Activated CD8-positive, alpha-beta memory T cell treated with anti-CD3 and anti-CD28 coated beads for 48 hours (primary cell): ENCODE results near the gene MYBPHL.

Experiments used
- DNase-seq, 3 experiments: peaks; one replicate each; pipeline ENCODE4 v3.0.0-alpha.2; 2020; ENCODE audit warnings: low read depth in 2 of 3, low spot score in 2 of 3

MYBPHL gene

DNA sequence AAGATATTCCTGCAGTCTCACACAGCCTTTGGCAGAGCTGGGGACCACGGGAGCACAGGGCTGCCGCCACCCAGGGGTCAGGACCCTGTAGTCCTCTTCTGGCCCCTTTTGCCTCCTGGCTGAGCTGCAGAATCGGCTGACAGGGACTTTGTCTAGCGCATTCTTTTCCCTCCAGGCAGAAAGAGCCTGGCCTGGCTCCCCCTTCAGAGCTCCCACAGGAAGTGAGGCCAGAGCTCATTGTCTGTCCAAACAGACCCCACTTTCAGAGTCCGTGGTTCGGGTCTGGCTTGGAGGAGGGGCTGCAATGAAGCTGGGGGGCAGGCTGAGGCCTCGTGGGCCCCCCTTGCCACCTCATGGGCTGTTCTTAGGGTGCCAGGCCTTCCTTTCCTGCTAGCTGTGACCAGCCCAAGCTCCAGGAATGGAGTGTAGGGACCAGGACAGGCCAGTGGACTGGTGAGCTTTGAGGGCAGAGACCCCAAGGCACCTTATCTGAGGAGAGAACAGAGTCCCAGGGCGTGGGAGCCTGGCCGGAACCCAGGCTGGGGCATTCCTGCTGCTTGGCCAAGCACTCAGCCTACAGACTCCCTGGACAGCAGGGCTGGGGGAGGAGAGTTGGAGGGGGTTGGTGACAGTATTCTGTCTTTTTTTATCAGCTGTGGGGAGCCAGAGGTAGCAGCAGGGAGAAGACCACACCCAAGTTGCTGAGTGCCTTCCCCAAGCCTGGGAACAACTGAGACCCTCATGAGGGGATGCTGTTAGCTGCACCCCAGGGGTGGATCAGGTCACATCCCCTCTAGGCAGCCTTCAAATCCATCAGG, 52.8 kb downstream of the MYBPHL start:
- DNase-seq, result no peak

DNA sequence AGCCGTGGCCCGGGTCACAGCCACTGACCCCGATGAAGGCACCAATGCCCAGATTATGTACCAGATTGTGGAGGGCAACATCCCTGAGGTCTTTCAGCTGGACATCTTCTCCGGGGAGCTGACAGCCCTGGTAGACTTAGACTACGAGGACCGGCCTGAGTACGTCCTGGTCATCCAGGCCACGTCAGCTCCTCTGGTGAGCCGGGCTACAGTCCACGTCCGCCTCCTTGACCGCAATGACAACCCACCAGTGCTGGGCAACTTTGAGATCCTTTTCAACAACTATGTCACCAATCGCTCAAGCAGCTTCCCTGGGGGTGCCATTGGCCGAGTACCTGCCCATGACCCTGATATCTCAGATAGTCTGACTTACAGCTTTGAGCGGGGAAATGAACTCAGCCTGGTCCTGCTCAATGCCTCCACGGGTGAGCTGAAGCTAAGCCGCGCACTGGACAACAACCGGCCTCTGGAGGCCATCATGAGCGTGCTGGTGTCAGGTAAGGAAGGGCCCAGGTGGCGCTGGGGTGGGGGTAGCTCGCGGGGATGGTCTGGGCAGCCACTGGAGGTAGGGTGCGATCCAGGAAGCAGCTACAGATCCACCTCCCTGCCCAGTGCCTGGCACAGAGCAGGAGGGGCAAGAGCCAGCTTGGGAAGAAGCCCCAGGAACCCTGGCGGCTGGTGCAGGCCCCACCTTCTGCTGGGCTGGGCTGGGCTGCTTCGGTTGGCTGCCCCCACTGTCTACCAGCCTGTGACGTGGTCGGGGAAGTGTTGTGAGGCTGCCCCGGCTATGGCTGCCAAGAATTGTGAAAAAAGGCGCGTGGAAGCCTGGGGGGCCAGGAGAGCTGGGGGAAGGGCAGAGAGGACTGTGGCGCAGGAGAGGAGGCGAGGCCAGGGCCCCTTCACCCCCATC, 53.7 kb downstream of the MYBPHL start:
- no peak for DNase-seq

GRCh38 chr1:109252167-109252892, 54.5 kb downstream of the MYBPHL start:
- no peak for DNase-seq

DNA sequence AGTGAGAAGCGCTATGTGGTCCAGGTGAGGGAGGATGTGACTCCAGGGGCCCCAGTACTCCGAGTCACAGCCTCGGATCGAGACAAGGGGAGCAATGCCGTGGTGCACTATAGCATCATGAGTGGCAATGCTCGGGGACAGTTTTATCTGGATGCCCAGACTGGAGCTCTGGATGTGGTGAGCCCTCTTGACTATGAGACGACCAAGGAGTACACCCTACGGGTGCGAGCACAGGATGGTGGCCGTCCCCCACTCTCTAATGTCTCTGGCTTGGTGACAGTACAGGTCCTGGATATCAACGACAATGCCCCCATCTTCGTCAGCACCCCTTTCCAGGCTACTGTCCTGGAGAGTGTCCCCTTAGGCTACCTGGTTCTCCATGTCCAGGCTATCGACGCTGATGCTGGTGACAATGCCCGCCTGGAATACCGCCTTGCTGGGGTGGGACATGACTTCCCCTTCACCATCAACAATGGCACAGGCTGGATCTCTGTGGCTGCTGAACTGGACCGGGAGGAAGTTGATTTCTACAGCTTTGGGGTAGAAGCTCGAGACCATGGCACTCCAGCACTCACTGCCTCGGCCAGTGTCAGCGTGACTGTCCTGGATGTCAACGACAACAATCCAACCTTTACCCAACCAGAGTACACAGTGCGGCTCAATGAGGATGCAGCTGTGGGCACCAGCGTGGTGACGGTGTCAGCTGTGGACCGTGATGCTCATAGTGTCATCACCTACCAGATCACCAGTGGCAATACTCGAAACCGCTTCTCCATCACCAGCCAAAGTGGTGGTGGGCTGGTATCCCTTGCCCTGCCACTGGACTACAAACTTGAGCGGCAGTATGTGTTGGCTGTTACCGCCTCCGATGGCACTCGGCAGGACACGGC, 55.3 kb downstream of the MYBPHL start:
- no peak for DNase-seq

DNA sequence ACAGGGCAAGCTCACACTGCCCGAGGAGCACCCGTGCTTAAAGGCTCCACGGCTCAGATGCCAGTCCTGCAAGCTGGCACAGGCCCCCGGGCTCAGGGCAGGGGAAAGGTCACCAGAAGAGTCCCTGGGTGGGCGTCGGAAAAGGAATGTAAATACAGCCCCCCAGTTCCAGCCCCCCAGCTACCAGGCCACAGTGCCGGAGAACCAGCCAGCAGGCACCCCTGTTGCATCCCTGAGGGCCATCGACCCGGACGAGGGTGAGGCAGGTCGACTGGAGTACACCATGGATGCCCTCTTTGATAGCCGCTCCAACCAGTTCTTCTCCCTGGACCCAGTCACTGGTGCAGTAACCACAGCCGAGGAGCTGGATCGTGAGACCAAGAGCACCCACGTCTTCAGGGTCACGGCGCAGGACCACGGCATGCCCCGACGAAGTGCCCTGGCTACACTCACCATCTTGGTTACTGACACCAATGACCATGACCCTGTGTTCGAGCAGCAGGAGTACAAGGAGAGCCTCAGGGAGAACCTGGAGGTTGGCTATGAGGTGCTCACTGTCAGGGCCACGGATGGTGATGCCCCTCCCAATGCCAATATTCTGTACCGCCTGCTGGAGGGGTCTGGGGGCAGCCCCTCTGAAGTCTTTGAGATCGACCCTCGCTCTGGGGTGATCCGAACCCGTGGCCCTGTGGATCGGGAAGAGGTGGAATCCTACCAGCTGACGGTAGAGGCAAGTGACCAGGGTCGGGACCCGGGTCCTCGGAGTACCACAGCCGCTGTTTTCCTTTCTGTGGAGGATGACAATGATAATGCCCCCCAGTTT, 56.1 kb downstream of the MYBPHL start:
- no peak for DNase-seq

DNA sequence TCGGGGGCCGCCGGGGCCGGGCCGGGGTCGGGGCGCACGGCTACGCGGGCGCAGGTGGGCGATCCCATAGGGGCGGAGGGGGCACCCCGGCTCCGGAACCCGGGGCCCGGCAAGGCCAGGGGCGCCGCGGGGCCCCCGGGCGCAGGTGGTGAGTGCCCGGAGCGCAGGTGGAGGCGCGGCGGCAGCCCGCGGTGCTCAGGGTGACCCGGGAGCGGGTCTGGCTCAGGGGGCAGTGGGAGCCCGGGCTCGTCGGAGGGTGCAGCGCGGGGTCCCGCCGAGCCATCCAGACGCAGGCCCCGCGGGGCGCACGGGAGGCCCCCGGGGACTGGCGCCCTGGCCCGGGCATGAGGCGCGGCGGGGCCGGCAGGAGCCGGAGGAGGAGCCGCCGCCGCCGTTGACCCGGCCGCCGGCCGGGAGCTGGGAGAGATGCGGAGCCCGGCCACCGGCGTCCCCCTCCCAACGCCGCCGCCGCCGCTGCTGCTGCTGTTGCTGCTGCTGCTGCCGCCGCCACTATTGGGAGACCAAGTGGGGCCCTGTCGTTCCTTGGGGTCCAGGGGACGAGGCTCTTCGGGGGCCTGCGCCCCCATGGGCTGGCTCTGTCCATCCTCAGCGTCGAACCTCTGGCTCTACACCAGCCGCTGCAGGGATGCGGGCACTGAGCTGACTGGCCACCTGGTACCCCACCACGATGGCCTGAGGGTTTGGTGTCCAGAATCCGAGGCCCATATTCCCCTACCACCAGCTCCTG, 57.0 kb downstream of the MYBPHL start:
- no peak for DNase-seq

DNA sequence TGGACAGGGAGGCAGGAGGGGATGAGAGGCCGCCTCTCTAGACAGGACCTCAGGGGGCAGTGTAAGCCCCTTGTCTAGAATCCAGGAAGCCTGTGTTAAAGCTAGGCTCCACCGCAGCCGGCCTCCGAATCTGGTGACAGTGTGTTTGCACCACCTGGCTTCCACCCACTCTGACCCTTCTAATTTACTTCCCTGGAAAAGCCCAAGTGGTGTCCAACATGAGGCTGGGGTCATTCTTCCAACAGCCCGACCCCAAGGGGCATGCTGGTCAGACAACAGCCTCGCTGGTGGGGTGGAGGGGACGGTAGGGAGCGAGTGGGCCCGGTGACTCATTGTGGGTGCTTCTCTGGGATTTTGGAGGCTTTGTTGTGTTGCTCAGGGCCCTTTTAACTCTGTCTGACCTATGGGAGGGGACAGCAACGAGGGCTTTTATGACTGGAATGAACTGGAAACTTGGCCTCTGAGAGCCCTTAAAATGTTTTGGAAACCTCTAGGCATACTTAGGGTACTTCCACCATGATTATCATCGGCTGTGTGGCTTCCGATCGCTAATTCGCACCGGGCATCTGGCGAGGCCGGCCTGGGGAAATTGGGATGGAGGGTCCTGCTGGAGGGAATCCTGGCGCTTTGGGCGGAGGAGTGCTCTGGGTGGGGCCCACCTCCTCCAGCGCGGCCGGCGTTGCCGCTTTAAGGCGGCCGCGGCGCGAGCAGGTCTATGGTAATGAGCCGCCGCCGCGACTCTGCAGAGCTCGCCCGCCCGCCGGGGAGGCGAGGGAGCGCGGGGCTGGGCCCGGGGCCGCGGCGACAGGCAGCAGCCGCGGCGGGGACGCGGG, 57.8 kb downstream of the MYBPHL start, which contains the start of gene CELSR2:
Gene CELSR2 (plus strand): TSS at position 743 of the 833 bp plus-strand sequence. CDS start 541 bp downstream, outside the sequence.
- DNase-seq, result peak in 2 of 3 experiments; percentile 26 to 36

DNA sequence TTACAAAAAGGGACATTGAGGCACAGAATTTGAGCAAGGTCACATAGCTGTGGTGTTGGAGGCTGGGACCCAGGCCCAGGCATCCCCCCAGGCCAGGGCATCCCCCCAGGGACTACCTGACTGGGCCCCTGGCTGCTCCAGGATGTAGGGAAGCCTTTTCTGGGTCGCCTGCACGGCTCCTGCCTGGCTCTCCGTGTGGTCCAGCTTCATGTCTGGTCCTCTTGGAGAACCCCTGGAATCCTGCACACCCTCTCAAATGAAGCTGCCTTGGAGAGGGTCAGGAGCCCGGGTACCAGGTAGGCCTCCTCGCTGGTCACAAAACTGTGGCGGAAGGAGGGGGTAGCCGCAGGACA, 58.4 kb downstream of the MYBPHL start:
- DNase-seq, result no peak

GRCh38 chr1:109247401-109248365, 59.1 kb downstream of the MYBPHL start:
- no peak for DNase-seq

DNA sequence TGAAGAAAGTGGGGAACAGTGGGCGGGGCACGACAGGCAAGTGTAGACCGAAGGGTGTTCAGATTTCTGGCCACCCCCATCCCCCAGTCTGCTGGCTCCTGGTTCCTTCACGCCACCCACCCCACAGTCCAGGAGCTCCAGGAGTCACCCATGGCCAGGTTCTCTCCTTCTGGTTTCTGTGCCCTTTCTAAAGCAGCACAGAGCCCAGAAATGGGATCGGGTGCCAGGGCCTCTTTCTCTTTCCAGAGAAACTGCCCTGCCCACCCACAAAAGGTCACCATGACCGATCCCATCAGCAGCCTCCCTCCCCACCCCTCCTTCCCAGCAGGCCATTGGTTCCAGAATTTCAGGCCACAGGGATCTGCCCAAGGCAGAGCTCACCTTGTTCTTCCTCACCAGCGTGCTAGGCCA, 60.7 kb downstream of the MYBPHL start:
- DNase-seq, result no peak

GRCh38 chr1:109243860-109244552, 62.8 kb downstream of the MYBPHL start:
- DNase-seq, result no peak

GRCh38 chr1:109243221-109243620, 63.6 kb downstream of the MYBPHL start:
- DNase-seq, result no peak

GRCh38 chr1:109242387-109242786, 64.4 kb downstream of the MYBPHL start:
- no peak for DNase-seq
